A549 (cell line): ENCODE data around the gene KMT2C. TPM values are rescaled to one million over a fixed set of nuclear protein-coding genes. Genes with fewer than 3 reads are reported as not detected.

ENCODE experiments used
- ATAC-seq, 2 experiments: fragments of 200-7000 bp in 1 of 2; fragments of >200 bp in 1 of 2; cut with Nextera tagmentation in 1 of 2; cut with Tn5 transposase in 1 of 2; 3 replicates each; pipeline versions ENCODE4 v1.8.0 to v1.9.1; 2018 to 2020; ENCODE audit warnings: mild to moderate bottlenecking in 1 of 2, moderate library complexity in 1 of 2
- CTCF ChIA-PET: fragments of 300-600 bp; sonication (Branson Sonifier 250); formaldehyde crosslinking; extraction: SDS; loops from one replicate; lab custom pipeline; 2021; ENCODE audit warnings: antibody characterized with exemption, inconsistent platforms; lab: Yijun Ruan, JAX
- POLR2A ChIA-PET: fragments of 350-600 bp; formaldehyde crosslinking; extraction: SDS; loops from one replicate; lab custom pipeline; 2021; ENCODE audit warnings: antibody characterized with exemption, inconsistent platforms; lab: Yijun Ruan, JAX
- DNase-seq, 2 experiments: peaks; one replicate each; pipeline versions ENCODE4 v3.0.0 to v3.0.0-alpha.2; 2011 to 2016; ENCODE audit warnings: low read depth in 1 of 2, low spot score in 1 of 2
- FAIRE-seq: peaks from 2 replicates; lab custom pipeline; 2011; peaks lifted over from hg19 to GRCh38; lab: Jason Lieb, UNC
- H3K27ac ChIP-seq, 2 experiments: fragments of >200 bp; sonication (Bioruptor Twin); formaldehyde crosslinking; 3 replicates each; pipeline ENCODE4 v1.5.1; 2016 to 2017
- H3K4me1 ChIP-seq: fragments of >200 bp; sonication (Bioruptor Twin); formaldehyde crosslinking; 3 replicates; pipeline ENCODE4 v1.6.1; 2016
- H3K4me2 ChIP-seq: fragments of >200 bp; sonication (Bioruptor Twin); formaldehyde crosslinking; 3 replicates; pipeline ENCODE4 v1.6.1; 2016
- H3K4me3 ChIP-seq: fragments of >200 bp; sonication (Bioruptor Twin); formaldehyde crosslinking; 3 replicates; pipeline ENCODE4 v1.5.1; 2016
- H3K9me3 ChIP-seq: fragments of >200 bp; sonication (Bioruptor Twin); formaldehyde crosslinking; 3 replicates; pipeline ENCODE4 v1.6.1; 2016
- ATOH8 ChIP-seq: fragments of 250-450 bp; sonication (Bioruptor Pico); IDR thresholded peaks from 2 replicates; pipeline ENCODE4 v1.5.0; 2020; ENCODE audit warnings: low read depth, mild to moderate bottlenecking, moderate library complexity
- BHLHE40 ChIP-seq: IDR thresholded peaks from 2 replicates; pipeline ENCODE4 v1.6.1; 2012; ENCODE audit warnings: low read depth, low read length, inconsistent platforms
- E2F6 ChIP-seq: IDR thresholded peaks from 2 replicates; pipeline ENCODE4 v1.6.1; 2012; ENCODE audit warnings: low read depth, borderline replicate concordance
- FOSB ChIP-seq: fragments of 250-450 bp; sonication (Bioruptor Pico); IDR thresholded peaks from 2 replicates; pipeline ENCODE4 v1.5.0; 2020; ENCODE audit warnings: mild to moderate bottlenecking, moderate library complexity
- FOSL2 ChIP-seq, 2 experiments: fragments of 450-650 bp in 1 of 2; fragments of >200 bp in 1 of 2; sonication (Bioruptor Twin) in 1 of 2; formaldehyde crosslinking; IDR thresholded peaks; 2 replicates each; pipeline versions ENCODE4 v1.5.0 to v1.6.1; 2016 to 2020; ENCODE audit warnings: mild to moderate bottlenecking in 1 of 2, moderate library complexity in 1 of 2
- GATA3 ChIP-seq: IDR thresholded peaks from 2 replicates; pipeline ENCODE4 v1.6.1; 2012; ENCODE audit warnings: borderline replicate concordance
- HES2 ChIP-seq: fragments of >200 bp; sonication (Bioruptor Twin); formaldehyde crosslinking; IDR thresholded peaks from 2 replicates; pipeline ENCODE4 v1.6.1; 2016
- HOXB13 ChIP-seq: fragments of 250-450 bp; sonication (Bioruptor Pico); IDR thresholded peaks from 2 replicates; pipeline ENCODE4 v1.5.0; 2020; ENCODE audit warnings: low read depth, mild to moderate bottlenecking, moderate library complexity
- KDM5A ChIP-seq: fragments of 200-600 bp; sonication (generic); IDR thresholded peaks from 2 replicates; pipeline ENCODE4 v1.6.1; 2016; ENCODE audit warnings: antibody characterized with exemption, mild to moderate bottlenecking
- MYC ChIP-seq: IDR thresholded peaks from 2 replicates; pipeline ENCODE4 v1.6.1; 2012; ENCODE audit warnings: mild to moderate bottlenecking, inconsistent platforms, low read length, improper control_type of control experiment, borderline replicate concordance
- NFE2L2 ChIP-seq: fragments of 150-350 bp; conservative IDR thresholded peaks from 2 replicates; pipeline ENCODE4 v1.6.1; 2014; ENCODE audit warnings: low read length
- POLR2A ChIP-seq: IDR thresholded peaks from 2 replicates; pipeline ENCODE4 v1.6.1; 2012; ENCODE audit warnings: mild to moderate bottlenecking, low read length
- RARB ChIP-seq: fragments of 250-450 bp; sonication (Bioruptor Pico); IDR thresholded peaks from 2 replicates; pipeline ENCODE4 v1.8.0; 2021; ENCODE audit warnings: mild to moderate bottlenecking, moderate library complexity
- RNF2 ChIP-seq: fragments of 200-600 bp; sonication (generic); IDR thresholded peaks from 2 replicates; pipeline ENCODE4 v1.6.1; 2016; ENCODE audit warnings: low read depth, mild to moderate bottlenecking, antibody characterized with exemption, moderate library complexity, borderline replicate concordance
- SREBF2 ChIP-seq: fragments of 450-650 bp; IDR thresholded peaks from 2 replicates; pipeline ENCODE4 v1.6.1; 2014; ENCODE audit warnings: mild to moderate bottlenecking, moderate library complexity
- ZNF302 ChIP-seq: fragments of 250-450 bp; sonication (Bioruptor Pico); IDR thresholded peaks from 2 replicates; pipeline ENCODE4 v1.9.0; 2021; ENCODE audit warnings: inconsistent platforms, mild to moderate bottlenecking, moderate library complexity
- WGBS: methylation state at CpG from one replicate; pipeline ENCODE4 v1.1.6; 2017; ENCODE audit errors: missing lambda C conversion rate; 5-methylcytosine and 5-hydroxymethylcytosine counted together
- polyA plus RNA-seq, 4 experiments: library from polyadenylated mRNA; depleted of rRNA in 3 of 4; stranded (reverse); fragments of >200 nt; fragmentation: RNase III in 1 of 4; extraction: RNeasy Plus Mini Kit Qiagen cat#74134 plus additional on column Dnase treatment in 1 of 4; gene quantifications; 2 replicates in 3 of 4; 3 replicates in 1 of 4; pipeline ENCODE4 v1.2.3, GENCODE V29; 2011 to 2017
- TF ChIP-seq, protein P1 (sequence below): fragments of 200-600 bp; sonication (generic); IDR thresholded peaks from 2 replicates; pipeline ENCODE4 v1.6.1; 2016; ENCODE audit warnings: antibody characterized with exemption, mild to moderate bottlenecking, moderate library complexity
- TF ChIP-seq, protein P2 (sequence below): fragments of 250-450 bp; sonication (Bioruptor Pico); IDR thresholded peaks from 2 replicates; pipeline ENCODE4 v1.5.0; 2021; ENCODE audit warnings: mild to moderate bottlenecking, moderate library complexity, borderline replicate concordance

KMT2C gene
- polyA plus RNA-seq, 2 of the 4 experiments (the other 2 are of a cell fraction) = 4.2 to 13.1 TPM

DNA sequence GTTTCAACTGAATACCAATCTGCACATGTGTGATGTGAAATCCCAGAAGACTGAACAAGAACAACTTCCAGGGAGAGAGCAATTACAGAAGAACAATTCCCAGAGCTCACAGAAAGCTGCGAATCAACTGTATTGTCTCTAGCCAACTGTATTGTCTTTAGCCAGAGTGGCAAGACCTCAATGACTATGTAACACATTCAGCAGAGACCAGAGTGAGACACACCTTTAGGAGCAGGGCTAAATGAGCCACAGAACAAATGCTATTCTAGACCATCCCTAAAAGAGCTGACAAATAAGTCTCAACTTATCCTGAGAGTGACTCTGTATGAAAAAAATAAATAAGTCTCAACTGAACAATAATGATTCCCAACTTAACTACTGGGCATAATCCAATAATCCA lies 72.0 kb downstream of the KMT2C start:
- H3K9me3 ChIP-seq = no peaks in the 10 kb centered on the region
- FAIRE-seq = no peak

DNA sequence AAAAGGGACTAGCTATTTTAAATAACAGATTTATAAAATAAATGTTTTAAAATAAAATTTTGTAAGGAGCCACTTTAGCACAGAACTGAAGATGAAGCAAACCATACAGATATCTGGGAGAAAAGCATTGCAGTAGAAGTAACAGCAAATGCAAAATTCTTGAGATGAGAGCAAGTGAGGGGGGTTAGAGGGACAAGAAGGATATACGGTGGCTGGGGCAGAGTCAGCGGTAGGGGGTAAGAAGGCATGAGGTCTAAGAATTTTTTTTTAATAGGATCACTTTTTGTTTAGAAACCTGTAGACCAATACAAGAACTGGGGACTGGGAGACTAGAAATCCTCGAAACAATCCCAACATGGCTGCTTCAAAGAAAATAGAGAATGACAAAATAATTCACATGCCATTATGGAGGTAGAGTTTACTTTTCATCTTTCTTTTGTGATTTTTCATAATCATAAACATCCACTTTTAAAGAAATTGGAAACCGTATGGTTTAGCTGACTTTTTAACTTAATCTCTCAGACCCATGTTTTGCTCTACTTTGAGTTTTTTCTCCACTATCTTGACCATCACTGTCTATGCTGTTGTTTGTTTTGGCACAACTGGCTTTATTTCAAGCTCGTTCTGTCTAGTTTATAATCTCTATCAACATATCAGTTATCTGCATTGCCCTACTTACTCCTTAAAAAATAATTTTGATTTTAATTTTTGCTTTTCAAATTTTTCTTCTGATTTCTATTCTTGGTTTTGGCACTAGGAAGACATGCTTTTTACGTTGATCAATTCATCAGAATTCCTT lies 73.5 kb downstream of the KMT2C start:
- no peak overlapping the region for H3K4me3 ChIP-seq
- POLR2A ChIA-PET = no interaction called here
- CTCF ChIA-PET = interaction anchor here (0.8 kb wide), 1 partner anchor 25 kb away, joined by 3 read pairs; no protein-coding TSS in a partner anchor
- DNase-seq = no peak
- TF ChIP-seq E2F6 = no peak
- no peak for TF ChIP-seq GATA3
- no peak for TF ChIP-seq FOSL2 (IDR thresholded peaks at IDR 0.05)
- TF ChIP-seq FOSL2 (CRISPR knock-in tag; IDR thresholded peaks at IDR 0.05) = no peak
- TF ChIP-seq, protein P1, sequence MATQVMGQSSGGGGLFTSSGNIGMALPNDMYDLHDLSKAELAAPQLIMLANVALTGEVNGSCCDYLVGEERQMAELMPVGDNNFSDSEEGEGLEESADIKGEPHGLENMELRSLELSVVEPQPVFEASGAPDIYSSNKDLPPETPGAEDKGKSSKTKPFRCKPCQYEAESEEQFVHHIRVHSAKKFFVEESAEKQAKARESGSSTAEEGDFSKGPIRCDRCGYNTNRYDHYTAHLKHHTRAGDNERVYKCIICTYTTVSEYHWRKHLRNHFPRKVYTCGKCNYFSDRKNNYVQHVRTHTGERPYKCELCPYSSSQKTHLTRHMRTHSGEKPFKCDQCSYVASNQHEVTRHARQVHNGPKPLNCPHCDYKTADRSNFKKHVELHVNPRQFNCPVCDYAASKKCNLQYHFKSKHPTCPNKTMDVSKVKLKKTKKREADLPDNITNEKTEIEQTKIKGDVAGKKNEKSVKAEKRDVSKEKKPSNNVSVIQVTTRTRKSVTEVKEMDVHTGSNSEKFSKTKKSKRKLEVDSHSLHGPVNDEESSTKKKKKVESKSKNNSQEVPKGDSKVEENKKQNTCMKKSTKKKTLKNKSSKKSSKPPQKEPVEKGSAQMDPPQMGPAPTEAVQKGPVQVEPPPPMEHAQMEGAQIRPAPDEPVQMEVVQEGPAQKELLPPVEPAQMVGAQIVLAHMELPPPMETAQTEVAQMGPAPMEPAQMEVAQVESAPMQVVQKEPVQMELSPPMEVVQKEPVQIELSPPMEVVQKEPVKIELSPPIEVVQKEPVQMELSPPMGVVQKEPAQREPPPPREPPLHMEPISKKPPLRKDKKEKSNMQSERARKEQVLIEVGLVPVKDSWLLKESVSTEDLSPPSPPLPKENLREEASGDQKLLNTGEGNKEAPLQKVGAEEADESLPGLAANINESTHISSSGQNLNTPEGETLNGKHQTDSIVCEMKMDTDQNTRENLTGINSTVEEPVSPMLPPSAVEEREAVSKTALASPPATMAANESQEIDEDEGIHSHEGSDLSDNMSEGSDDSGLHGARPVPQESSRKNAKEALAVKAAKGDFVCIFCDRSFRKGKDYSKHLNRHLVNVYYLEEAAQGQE = no peak
- no peak for TF ChIP-seq RARB (CRISPR knock-in tag)
- TF ChIP-seq SREBF2 = no peak
- H3K27ac ChIP-seq = no peak overlapping the region
- ATAC-seq = no peak
- H3K4me1 ChIP-seq = peaks cover 15% of the 10 kb centered on the region
- WGBS = 74% methylated on average over 6 of the region's 6 CpGs
- peak overlapping the region; percentile 5; the same call in 1 of the 3 replicates for H3K4me2 ChIP-seq
- FAIRE-seq = no peak
- H3K9me3 ChIP-seq = no peaks in the 10 kb centered on the region

More for the DNA sequence above, 72.0 kb downstream of the KMT2C start:
- no peak for ATAC-seq
- TF ChIP-seq FOSB (no peak), ATOH8 (CRISPR knock-in tag) (no peak), RNF2 (no peak), ZNF302 (CRISPR knock-in tag) (no peak), RARB (CRISPR knock-in tag) (no peak), NFE2L2 (no peak), KDM5A (no peak), HOXB13 (CRISPR knock-in tag) (no peak), MYC (no peak), BHLHE40 (no peak), HES2 (no peak), POLR2A (no peak)
- TF ChIP-seq, protein P1 = no peak
- TF ChIP-seq, protein P2, sequence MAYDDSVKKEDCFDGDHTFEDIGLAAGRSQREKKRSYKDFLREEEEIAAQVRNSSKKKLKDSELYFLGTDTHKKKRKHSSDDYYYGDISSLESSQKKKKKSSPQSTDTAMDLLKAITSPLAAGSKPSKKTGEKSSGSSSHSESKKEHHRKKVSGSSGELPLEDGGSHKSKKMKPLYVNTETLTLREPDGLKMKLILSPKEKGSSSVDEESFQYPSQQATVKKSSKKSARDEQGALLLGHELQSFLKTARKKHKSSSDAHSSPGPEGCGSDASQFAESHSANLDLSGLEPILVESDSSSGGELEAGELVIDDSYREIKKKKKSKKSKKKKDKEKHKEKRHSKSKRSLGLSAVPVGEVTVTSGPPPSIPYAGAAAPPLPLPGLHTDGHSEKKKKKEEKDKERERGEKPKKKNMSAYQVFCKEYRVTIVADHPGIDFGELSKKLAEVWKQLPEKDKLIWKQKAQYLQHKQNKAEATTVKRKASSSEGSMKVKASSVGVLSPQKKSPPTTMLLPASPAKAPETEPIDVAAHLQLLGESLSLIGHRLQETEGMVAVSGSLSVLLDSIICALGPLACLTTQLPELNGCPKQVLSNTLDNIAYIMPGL (CRISPR knock-in tag) = no peak
- TF ChIP-seq, all 56 proteins: peak for 0
- POLR2A ChIA-PET = no interaction called here
- Histone ChIP-seq H3K4me2 (no peak overlapping the region), H3K27ac (no peak overlapping the region), H3K4me3 (no peak overlapping the region), H3K4me1 (peaks cover 15% of the 10 kb centered on the region)
- no peak for DNase-seq
- 94% methylated on average over 1 of the region's 1 CpG for WGBS
- CTCF ChIA-PET = interaction anchor here (1.0 kb wide), 1 partner anchor 32 kb away, joined by 3 read pairs; no protein-coding TSS in a partner anchor
